ENCODE data around the gene ZNF597. TPM values are rescaled to one million over a fixed set of nuclear protein-coding genes. Genes with fewer than 3 reads are reported as not detected.

The ZNF597 gene
- total RNA-seq, 1 experiment from 2014 or later, result 2.9 TPM

- Histone ChIP-seq H3K9me3 (replicated peaks) (0 out of 2 replicates have a peak, but pooled peaks cover 4% of the 10 kb centered on the region), H3K27ac (peak overlapping the region; percentile 62), H3K36me3 (peaks cover 6% of the 10 kb centered on the region; the same call in 1 of the 2 replicates), H3K4me3 (peak overlapping the region; percentile 78), H3K4me1 (no peaks in the 10 kb centered on the region), H3K27me3 (no peaks in the 10 kb centered on the region)
- DNase-seq, result peak; percentile 41 to 55
Measured at GRCh38 chr16:3444032-3444388, 706 bp upstream of the ZNF597 start.

- Histone ChIP-seq H3K36me3 (peaks cover 6% of the 10 kb centered on the region; the same call in 1 of the 2 replicates), H3K27me3 (no peaks in the 10 kb centered on the region), H3K4me3 (no peak overlapping the region), H3K27ac (no peak overlapping the region), H3K4me1 (no peaks in the 10 kb centered on the region), H3K9me3 (replicated peaks) (0 out of 2 replicates have a peak, but pooled peaks cover 4% of the 10 kb centered on the region)
- DNase-seq, result no peak
Measured at GRCh38 chr16:3439637-3440036, 3.7 kb downstream of the ZNF597 start.

DNA sequence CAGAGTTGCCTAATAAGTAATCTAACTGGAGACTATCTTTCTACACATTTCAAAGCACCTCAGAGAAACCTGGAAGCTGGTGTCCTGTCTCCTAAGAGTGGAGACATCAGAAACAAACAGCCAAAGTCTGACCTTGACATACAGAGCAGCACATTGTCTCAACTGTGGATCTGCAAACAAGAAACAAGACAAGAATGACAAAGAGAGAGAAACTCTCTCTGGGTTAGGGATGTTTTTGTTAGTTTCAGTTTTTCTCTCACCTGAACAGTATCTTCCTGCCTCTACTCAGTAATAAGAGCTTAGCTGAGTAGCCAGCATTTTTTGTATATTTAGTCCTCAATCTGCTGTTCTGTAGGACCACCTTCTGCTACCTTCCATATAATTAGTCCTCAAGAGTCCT lies 8.9 kb downstream of the ZNF597 start:
- no peak overlapping the region for H3K4me3 ChIP-seq
- H3K36me3 ChIP-seq, result no peaks in the 10 kb centered on the region
- no peaks in the 10 kb centered on the region for H3K4me1 ChIP-seq
- DNase-seq, result no peak
- no peaks in the 10 kb centered on the region for H3K27me3 ChIP-seq
- H3K27ac ChIP-seq, result no peak overlapping the region
- no peaks in the 10 kb centered on the region for H3K9me3 ChIP-seq (replicated peaks)

GRCh38 chr16:3431779-3432219 lies 11.5 kb downstream of the ZNF597 start:
- H3K27ac ChIP-seq, result no peak overlapping the region
- H3K4me1 ChIP-seq, result no peaks in the 10 kb centered on the region
- H3K4me3 ChIP-seq, result no peak overlapping the region
- H3K36me3 ChIP-seq, result no peaks in the 10 kb centered on the region
- no peaks in the 10 kb centered on the region for H3K9me3 ChIP-seq (replicated peaks)
- DNase-seq, result no peak
- no peaks in the 10 kb centered on the region for H3K27me3 ChIP-seq

DNA sequence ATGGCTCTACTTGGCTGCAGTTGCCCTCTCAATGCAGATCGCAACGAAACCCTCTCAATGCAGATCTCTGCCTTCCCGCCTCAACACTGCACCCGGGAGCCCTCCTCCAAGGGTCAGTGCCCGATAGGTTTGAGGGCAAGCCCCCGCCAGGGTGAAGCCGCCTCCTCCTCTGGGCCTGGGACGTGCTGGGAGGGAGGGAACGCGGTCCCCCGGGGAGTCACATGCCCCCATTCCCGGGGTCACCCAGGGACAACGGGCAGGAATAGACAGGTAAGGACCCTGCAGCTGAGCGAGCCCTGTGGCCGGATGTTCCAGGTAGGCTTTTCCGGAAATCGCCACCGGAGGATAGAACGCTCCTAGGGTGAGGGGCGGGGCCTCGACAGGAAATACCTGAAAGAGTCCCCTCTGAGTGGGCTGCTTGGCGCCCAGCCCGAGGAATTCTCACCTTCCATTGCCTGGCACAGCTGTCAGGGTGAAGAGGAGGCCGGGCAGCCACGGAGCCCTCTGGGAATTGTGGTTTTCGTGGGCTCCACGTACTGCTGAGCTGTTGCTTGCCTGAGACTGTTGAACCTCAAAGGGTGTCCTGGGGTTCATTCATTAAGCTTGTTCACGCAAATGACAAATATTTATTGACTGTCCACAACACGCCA lies 29.4 kb downstream of the ZNF597 start:
- Histone ChIP-seq H3K4me1 (no peaks in the 10 kb centered on the region), H3K9me3 (replicated peaks) (0 out of 2 replicates have a peak, but pooled peaks cover 2% of the 10 kb centered on the region), H3K36me3 (peaks cover under 1% of the 10 kb centered on the region; the same call in 1 of the 2 replicates), H3K4me3 (no peak overlapping the region), H3K27me3 (no peaks in the 10 kb centered on the region), H3K27ac (no peak overlapping the region)
- peak; percentile 33 to 39 for DNase-seq

GRCh38 chr16:3408561-3409197 lies 34.6 kb downstream of the ZNF597 start:
- peaks cover 8% of the 10 kb centered on the region for H3K9me3 ChIP-seq (replicated peaks)

GRCh38 chr16:3401719-3402397 lies 41.4 kb downstream of the ZNF597 start:
- Histone ChIP-seq H3K27ac (peak overlapping the region; percentile 4; the same call in 1 of the 2 replicates), H3K9me3 (replicated peaks) (peaks cover 7% of the 10 kb centered on the region), H3K36me3 (peaks cover 40% of the 10 kb centered on the region), H3K4me1 (peaks cover 5% of the 10 kb centered on the region; the same call in 1 of the 2 replicates), H3K4me3 (peak overlapping the region; percentile 71), H3K27me3 (no peaks in the 10 kb centered on the region)
- DNase-seq, result peak; percentile 42 to 51

More at GRCh38 chr16:3408561-3409197, 34.6 kb downstream of the ZNF597 start:
- peaks cover 40% of the 10 kb centered on the region for H3K36me3 ChIP-seq
- H3K4me3 ChIP-seq, result no peak overlapping the region
- no peaks in the 10 kb centered on the region for H3K4me1 ChIP-seq
- DNase-seq, result no peak
- H3K27me3 ChIP-seq, result no peaks in the 10 kb centered on the region
- H3K27ac ChIP-seq, result no peak overlapping the region

GRCh38 chr16:3400779-3401688 lies 42.3 kb downstream of the ZNF597 start, which contains the start of the genes ZNF174 and ZSCAN32:
Gene ZNF174, plus strand, starts transcription at chr16:3401215. Its CDS starts 790 bp downstream, at chr16:3402005.
Gene ZSCAN32, minus strand, starts transcription at chr16:3401004. Its CDS starts 3,447 bp downstream, at chr16:3397557.
- peak; percentile 98 for DNase-seq
- H3K9me3 ChIP-seq (replicated peaks), result peaks cover under 1% of the 10 kb centered on the region; the same call in 1 of the 2 replicates
- peaks cover 5% of the 10 kb centered on the region; the same call in 1 of the 2 replicates for H3K4me1 ChIP-seq
- H3K36me3 ChIP-seq, result peaks cover 38% of the 10 kb centered on the region
- no peaks in the 10 kb centered on the region for H3K27me3 ChIP-seq
- peak within 1 kb of the TSS; percentile 52 for H3K27ac ChIP-seq
- H3K4me3 ChIP-seq, result peak within 1 kb of the TSS; percentile 71

DNA sequence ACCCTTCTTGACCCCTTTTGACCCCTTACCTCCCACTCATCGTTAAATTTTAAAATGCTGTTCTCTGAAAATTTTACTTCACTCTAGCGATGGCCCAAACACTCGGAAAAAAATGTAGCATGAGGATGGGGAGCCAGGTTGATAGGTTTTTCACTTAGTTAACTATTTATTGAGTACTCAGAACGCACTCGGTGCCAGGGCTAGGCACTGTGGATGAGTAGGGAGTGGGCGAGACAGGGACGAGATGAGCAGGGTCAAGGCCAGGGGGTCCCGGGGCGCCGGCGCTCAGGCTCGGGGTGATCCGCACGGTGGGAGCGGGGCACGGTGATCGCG lies 42.9 kb downstream of the ZNF597 start:
- Histone ChIP-seq H3K36me3 (peaks cover 34% of the 10 kb centered on the region; the same call in 1 of the 2 replicates), H3K27ac (peak overlapping the region; percentile 52), H3K9me3 (replicated peaks) (no peaks in the 10 kb centered on the region), H3K27me3 (no peaks in the 10 kb centered on the region), H3K4me3 (peak overlapping the region; percentile 71), H3K4me1 (peaks cover 5% of the 10 kb centered on the region; the same call in 1 of the 2 replicates)
- DNase-seq, result no peak

DNA sequence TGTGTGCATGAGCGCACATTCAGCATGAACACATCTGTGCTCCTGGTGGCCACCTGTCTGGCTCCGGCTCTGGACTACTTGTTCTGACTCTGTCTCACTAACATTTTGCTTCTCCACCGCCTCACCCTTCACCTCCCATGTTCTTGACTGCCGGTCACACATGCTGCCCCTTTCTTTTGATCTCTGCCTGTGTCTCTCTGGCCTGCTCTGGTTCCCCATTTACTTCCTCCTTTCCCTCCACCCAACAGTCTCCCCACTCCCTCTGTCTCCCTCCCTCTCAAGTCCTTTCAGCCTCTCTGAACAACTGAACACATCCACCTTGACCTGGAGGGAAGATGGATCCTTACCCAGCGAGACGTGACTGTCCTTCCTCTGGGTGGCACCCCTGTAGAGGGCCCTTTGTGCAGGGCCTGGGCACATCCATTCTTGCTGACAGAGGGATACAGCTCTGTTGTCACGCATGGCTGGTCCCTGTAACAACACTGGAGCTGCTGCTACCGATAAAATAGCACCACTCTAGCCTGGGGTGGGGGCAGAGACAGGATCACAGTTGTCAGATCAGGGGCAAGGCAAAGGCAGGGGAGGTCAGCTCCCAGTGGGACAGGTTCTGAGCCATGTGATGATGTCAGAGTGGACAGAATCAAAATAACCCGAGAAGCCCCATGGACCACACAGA lies 53.5 kb downstream of the ZNF597 start:
- DNase-seq, result no peak
- Histone ChIP-seq H3K9me3 (replicated peaks) (peaks cover 10% of the 10 kb centered on the region), H3K4me1 (no peaks in the 10 kb centered on the region), H3K4me3 (no peak overlapping the region), H3K36me3 (peaks cover 53% of the 10 kb centered on the region), H3K27me3 (no peaks in the 10 kb centered on the region), H3K27ac (no peak overlapping the region)

DNA sequence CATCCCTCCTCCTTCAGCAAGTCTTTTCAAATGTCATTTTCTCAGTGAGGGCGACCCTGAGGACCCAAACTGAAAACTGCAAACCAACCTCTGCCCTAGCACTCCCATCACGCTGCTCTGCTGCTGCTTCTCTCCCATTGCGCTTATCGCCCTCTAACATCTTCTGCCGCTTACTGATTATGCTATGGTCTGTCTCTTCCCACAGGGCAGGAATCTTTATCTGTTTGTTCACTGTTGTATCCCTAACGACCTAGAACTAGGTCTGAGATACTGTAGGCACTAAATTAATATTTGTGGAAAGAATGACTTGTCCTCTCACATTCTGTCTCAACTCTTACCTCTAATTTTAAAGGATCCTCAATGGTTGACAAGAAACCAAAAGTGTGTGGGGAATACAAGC lies 55.0 kb downstream of the ZNF597 start:
- H3K36me3 ChIP-seq, result peaks cover 60% of the 10 kb centered on the region
- H3K4me3 ChIP-seq, result no peak overlapping the region
- peaks cover 11% of the 10 kb centered on the region for H3K9me3 ChIP-seq (replicated peaks)
- no peak for DNase-seq
- H3K27me3 ChIP-seq, result no peaks in the 10 kb centered on the region
- no peak overlapping the region for H3K27ac ChIP-seq
- no peaks in the 10 kb centered on the region for H3K4me1 ChIP-seq

DNA sequence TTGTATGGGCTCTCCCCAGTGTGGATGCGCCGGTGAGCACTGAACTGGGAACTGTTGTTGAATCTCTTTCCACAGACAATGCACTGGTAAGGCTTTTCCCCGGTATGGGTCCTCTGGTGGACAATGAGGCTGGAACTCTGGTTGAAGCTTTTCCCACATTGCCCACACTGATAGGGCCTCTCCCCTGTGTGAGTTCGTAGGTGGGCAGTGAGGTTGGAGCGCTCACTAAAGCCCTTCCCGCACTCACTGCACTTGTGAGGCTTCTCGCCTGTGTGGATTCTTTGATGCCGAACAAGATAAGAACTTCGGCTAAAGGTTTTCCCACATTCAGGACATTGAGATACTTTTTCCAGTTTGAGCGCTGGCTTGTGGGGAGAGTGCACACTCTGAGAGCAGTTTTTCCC lies 60.3 kb downstream of the ZNF597 start:
- Histone ChIP-seq H3K27ac (no peak overlapping the region), H3K4me3 (no peak overlapping the region), H3K4me1 (no peaks in the 10 kb centered on the region), H3K27me3 (no peaks in the 10 kb centered on the region), H3K36me3 (peaks cover 46% of the 10 kb centered on the region), H3K9me3 (replicated peaks) (peaks cover 27% of the 10 kb centered on the region)
- DNase-seq, result no peak
